ENCODE data around the gene P3R3URF. TPM values are rescaled to one million over a fixed set of nuclear protein-coding genes. Genes with fewer than 3 reads are reported as not detected.

P3R3URF gene
- total RNA-seq, 1 experiment from 2014 or later: not detected

DNA sequence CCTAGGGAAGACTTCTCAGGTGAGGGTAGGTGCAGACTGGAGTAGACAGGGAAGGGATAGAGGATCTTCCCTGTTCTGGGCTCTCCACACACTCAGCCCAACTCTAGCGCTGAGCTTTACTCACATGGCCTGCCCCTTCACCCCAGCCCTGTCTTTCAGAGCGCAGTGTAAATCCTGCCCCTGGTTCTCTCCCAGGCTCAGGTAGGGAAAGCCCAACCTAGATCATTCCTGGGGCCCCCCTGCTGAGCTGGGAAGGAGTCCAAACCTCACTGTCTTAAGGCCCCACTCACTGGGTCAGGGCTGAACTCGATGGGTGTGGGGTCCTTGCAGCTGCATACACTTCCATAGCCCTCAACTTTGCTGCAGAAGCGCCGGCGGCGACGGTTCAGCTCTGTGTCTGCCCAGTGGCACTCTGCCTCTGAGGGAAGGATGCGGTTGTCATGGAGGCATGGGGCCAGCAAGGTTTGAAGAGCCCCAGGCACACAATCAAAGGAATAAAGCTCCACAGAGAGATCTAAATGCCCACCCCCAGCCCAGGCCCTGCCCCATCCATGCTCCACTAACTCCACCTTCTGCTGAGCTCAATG is 17.8 kb upstream of the P3R3URF start:
- DNase-seq (ENCODE audit: low spot score): no peak

DNA sequence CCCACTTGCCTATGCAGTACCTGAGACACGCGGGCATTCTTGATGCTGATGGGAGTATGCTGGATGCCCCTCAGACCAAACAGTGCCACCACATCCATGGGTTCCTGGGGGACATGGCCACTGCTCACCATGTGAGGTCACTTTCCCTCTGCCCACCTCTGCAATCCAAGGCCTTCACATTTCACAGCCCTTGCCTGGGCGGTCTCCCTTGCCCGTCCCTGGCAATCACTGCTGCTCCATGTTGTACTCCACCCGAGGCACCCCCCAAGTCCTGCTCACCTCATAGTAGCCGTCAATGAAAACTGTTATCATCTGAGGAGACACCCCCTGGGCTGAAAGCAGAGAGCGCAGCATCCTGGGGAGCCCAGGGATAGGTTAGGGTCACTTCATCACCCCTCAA is 17.0 kb upstream of the P3R3URF start:
- DNase-seq (ENCODE audit: low spot score): no peak

DNA sequence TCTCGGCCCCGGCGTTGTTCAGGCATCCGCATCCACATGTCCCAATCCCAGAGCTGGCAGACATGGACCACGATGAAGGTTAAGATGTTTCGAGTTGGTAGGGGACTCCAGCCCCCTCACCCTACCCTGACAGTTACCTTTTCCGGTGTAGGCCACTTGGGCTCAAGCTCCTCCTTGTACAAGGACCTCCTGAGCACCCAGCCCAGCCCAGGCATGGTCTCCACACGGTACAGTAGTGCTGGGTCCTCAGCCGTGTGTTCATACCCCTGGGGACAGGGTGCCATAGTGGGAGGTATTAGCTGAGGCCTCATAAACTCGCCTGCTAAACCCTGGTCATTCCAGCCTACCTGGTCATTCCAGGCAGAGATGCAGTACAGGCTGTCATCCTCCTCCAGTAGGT is 15.9 kb upstream of the P3R3URF start:
- no peak for DNase-seq (ENCODE audit: low spot score)

DNA sequence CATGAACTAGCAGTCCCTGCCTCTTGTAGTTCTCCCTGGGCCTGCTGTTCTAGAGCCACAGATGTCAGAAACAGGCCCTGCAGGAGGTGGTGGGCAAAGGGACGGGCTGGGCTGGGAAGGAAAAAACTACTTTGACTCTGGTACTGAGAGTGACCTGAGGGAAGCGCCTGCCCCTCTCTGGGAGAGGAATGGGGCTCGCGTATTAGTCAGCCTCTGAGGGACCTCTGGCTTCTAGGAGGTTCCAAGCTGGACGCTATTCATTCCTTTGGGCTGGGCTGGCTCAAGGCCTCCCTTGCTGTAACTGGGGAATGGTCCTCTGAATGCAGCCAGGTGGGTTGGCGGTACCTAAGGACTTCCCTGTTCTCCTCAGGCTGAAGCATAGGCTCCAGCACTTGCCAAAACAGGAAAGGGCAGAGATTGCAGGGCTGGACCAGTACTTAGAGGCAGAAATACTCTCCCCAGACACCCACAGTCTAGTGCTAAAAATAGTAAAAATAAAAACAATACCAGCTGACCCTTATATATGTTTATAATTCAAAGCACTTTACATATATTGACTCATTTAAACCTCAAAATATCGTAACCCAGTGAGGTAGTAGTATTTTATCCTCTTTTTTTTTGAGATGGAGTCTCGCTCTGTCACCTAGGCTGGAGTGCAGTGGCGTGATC is 14.9 kb upstream of the P3R3URF start:
- DNase-seq (ENCODE audit: low spot score): no peak

DNA sequence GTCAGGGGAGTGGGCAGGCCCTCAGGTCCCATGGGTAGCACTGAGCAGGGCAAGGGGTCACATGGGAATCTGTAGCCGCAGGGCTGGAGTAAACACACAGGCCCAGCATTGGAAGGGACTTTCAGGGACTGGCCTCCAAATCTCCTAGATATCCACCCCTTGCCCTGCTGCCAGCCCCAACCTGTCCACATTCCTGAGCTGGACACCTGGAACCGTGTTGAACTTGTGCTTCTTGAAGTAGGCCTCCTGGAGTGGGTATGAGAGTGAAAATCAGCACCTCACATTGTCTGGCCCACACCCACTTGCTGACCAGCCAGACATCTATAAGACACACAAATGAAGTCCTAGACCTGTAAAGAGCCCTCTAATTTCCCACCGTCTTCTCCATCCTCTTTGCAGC is 14.3 kb upstream of the P3R3URF start:
- DNase-seq (ENCODE audit: low spot score): no peak

DNA sequence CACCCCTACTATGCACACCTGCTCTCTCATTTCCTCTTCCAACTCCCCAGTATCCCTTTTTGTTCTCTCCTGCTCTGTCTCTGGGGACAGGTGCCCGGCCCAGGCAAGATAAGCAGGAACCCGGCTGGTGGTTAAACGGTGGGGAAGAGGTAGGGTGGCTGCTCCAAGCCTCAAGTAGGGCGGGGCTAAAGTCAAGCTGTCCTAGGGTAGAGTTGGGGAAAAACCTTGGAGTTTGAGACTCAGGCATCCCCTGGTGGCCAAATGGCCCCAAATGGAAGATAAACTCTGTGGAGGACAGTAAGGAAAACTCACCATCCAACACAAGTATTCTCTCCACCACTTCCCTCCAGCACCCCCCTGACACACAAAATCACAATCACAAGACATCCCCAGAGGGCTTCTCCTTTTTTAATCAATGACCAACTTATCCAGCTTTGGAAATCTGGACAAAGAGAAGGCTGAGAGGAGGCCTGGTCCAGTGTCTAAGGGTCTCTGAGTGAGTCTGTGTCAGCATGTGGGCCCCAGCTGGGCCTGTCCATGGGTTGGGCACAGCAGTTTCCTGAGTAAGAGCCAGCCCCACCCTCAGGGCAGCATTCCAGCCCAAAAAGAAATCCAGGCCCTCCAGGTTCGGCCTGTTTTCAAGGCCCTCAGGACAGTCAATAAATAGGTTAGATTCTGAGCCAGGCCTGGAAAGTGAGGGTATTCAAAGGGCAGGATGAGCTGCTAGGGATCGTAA is 12.2 kb upstream of the P3R3URF start:
- DNase-seq (ENCODE audit: low spot score): no peak

DNA sequence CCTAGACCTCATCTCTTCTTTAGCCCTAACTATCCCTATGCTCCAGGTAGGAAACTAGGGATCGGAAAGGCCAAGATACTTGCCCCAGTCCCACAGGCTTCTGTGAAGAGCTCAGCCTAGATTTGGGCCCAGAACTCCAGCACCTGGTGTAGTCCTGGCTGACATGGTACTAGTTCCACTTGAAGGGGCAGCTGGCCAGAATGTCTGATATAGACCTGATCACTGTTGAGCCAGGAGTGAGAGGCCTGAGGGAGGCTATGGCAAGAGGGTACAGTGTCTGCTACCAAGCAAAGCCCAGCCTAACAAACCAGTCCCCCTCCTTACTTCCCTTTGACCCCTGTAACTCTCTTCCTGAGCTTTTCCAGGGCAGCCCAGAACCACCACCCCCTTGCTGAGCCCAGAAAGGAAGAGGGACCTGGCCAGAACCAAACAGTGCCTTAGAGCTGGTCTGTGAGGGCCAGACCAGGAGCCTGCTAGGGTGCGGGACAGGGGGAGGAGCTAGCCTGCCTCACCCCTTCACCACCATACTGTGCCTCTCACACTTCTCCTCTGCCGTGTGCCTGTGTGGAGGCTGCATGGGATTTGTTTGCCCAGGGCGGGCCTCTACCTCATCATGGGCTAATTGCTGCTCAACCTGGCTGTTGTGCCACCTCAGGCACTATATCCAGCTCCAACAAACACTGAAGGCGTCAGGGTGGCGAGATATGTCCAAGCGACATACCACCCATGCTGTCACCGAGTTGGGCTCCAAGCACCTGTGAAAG is 11.0 kb upstream of the P3R3URF start:
- DNase-seq (ENCODE audit: low spot score): no peak

DNA sequence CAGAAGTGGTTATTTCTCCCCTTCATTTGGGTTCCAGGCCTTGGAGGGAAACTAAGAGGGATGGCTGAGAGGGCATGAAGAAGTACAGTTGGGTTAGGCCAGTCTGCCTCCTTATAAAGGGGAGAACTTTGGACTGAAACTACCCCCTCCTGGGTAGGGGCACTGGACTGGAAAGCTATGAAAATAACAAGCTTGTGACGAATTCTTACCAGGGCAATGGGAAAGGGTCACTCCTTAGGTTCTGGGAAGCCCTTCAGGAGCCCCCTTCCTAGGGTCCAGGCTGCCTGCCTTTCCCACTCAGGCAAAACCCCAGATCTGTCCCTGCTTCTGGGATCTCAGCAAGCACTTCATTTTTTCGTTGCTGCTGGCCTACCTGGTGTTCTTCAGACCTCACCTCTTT is 9.8 kb upstream of the P3R3URF start:
- DNase-seq (ENCODE audit: low spot score): no peak

DNA sequence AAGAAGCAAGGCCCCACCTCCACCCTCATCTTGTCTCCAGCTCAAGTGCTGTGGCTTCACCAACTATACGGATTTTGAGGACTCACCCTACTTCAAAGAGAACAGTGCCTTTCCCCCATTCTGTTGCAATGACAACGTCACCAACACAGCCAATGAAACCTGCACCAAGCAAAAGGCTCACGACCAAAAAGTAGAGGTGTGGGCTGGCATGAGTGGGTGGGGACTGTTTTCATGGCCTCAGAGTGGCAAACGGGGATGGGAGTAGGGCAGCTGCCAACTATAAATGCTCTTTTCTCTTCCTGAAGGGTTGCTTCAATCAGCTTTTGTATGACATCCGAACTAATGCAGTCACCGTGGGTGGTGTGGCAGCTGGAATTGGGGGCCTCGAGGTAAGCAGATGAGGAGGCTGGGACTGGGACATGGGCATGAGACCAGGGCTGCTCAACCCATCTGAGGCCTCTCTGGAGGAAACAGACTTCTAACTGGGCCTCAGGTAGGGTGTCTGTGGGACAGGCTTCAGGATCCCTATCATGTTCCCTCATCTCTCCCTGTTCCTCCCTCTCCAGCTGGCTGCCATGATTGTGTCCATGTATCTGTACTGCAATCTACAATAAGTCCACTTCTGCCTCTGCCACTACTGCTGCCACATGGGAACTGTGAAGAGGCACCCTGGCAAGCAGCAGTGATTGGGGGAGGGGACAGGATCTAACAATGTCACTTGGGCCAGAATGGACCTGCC is 8.8 kb upstream of the P3R3URF start:
- DNase-seq (ENCODE audit: low spot score): no peak

DNA sequence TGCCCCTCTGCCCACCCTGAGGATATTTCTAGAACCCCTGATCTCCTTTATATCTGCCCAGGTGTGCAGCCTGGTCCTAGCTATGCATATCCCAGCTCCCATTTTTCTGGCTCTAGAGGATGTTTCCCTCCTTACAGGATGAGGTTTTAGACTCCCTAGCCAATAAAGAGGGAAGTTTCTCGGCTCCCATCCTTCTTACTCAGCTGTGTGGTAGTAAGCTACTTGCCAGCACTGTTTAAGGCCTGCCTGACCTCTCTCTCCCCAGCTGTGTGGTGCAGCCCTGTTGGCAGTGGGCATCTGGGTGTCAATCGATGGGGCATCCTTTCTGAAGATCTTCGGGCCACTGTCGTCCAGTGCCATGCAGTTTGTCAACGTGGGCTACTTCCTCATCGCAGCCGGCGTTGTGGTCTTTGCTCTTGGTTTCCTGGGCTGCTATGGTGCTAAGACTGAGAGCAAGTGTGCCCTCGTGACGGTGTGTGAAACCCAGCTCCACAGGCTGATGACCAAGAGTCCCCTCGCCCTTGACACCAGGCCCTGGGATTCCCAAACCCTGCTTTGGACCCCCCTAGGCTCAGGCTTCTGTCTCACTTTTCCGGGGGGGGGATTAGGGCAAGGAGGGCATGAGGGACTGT is 7.8 kb upstream of the P3R3URF start:
- peak; percentile 40 for DNase-seq (ENCODE audit: low spot score)

DNA sequence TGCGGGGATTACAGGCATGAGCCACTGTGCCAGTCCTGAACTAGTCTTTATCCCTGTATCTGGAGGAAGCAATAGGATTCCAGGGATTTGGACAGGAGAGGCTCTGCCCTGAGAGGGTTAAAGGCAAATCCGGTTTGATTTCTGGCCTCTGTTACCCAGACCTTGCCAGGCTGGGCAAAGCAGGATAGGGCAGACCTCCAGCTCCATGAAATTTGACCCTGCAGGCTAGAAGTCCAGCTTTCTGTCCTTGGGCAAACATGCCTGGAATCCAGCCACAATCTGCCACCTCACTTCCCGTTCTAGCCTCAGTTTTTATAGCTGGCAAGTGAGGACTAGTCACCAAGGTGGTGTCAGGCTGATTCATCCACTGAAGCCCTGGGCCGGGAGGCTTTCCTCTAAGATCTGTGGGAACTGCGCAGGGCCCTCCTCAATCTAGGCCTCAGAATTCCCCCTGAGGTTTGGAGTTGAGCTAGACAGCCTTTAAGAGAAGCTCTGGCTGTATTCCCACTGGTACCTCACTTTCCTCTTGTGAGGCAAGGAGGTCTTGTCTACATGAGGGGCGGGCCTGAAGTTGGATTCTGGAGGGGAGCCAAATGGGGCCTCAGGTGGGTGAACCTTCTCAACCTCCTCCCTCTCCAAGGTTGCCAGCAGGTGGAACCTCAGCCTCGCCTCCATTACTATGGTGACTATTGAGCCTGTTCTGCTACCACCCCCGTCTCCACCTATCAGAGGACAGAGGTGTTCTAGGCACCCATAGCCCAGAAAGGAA is 7.0 kb upstream of the P3R3URF start:
- peak; percentile 99 for DNase-seq (ENCODE audit: low spot score)

DNA sequence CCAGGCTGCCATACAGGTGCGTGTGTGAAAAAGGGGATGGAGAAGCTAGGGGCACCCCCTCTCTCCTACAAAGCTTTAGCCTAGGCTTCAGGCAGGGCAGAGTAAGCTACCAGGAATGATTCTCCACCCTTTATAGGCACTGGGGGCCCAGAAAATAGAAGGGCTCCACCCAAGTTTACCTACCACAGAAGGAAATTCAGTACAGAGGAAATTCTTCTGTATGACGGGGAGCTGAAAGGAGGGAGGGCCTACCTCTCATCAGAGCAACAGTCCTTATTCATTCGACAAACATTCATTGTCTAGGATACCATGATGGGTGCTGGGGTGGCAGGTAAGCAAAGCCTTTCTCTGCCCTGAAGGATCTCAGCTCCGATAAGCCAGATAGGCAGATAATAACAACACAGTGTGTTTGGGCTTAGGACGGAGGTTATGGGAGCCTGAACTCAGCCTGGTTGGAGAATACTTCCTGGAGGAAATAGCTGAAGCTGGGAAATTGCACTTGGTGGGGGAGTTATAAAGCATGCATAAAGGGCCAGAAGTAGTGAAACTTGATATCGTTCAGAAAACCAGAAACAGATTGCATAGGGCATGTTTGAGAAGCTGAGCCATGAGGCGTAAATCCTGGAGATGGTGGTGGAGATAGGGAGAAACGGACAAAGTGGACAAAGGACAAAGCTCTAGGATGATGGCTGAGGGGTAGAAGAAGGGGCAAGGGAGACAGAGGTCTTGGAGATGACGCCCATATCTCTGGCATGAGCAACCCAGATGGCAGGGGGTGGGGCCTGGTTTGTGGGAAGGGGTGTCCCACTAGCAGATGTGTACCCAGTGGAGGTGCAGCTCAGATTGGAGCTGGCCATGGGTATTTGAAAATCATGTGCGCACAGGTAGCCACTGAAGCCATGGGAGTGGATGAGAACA is 5.3 kb upstream of the P3R3URF start:
- no peak for DNase-seq (ENCODE audit: low spot score)

DNA sequence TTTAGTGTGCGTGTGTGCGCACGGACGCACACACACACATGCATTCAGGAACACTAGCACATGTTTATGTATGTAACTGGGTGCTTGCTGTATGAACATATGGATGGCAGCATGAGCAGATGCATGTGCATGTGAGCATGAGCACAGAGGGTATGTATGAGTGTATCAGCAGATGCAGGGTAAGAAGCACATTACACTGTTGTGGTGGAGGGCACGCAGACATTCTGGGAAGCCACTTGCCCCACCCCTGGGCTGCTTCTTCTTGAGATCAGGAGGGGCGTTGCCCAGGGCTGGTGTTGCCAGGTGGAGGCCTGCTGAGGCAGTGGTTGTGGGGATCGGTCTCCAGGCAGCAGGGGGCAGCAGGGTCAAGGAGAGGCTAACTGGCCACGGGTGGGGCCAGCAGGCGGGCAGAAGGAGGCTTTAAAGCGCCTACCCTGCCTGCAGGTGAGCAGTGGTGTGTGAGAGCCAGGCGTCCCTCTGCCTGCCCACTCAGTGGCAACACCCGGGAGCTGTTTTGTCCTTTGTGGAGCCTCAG is 3.9 kb upstream of the P3R3URF start:
- peak; percentile 26 for DNase-seq (ENCODE audit: low spot score)

DNA sequence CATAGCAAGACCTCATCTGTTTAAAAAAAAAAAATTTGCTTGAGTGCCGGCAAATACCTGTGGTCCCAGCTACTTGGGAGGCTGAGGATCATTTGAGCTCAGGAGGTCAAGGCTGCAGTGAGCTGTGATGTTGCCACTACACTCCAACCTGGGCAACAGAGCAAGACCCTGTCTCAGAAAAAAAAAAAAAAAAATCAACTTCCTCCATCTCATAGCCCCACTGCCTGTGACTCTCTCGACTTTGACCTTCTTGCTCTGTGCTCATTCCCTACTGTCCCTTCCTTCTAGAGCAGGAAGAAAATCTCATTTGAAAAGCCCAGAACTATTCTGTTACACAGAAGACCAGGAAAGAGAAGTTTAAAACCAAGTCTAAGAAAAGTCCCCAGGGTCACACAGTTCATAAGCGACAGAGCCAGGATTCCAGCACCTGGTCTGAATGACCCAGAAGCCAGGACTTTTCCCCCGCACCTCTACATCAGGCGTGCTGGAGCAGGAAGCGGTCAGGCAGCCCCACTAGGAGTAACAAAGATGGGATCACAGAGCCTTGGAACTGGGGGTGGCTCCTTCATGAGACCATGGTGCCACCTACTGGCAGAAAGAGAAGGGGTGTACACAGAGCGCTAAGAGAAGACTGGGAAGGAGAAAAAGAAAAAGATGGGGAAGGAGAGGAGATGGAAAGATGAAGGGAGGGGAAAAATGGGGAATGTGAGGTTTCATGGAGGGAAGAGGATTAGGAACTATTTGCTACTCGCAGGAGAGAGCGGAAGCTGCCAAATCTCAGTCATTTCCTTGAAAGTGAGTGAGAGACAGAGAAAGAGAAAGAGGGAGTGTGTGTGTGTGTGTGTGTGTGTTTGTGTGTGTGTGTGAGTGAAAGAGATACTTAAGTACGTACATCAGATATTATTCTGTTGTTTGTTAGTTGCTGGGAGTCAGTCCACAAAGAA is 3.1 kb upstream of the P3R3URF start:
- DNase-seq (ENCODE audit: low spot score): peak; percentile 85

DNA sequence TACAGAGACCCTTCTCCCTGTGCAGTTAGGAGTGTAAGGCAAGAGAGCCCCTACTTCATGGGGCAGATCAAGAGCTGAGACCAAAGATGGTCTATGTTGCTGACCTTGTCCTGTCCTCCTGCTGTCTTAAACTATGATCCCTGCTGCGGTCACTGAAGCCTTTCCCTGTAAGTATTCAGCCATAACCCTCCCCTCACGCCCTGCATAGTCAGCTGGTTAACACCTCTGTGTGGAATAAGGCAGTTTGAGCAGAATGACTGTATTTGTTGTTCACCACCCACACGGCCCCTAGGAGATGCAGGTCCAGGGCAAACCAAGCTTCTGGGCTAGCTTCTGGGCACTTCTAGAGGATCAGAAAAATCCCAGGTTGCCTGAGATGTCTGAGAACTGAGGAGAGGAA is 1.0 kb downstream of the P3R3URF start:
- DNase-seq (ENCODE audit: low spot score): no peak

DNA sequence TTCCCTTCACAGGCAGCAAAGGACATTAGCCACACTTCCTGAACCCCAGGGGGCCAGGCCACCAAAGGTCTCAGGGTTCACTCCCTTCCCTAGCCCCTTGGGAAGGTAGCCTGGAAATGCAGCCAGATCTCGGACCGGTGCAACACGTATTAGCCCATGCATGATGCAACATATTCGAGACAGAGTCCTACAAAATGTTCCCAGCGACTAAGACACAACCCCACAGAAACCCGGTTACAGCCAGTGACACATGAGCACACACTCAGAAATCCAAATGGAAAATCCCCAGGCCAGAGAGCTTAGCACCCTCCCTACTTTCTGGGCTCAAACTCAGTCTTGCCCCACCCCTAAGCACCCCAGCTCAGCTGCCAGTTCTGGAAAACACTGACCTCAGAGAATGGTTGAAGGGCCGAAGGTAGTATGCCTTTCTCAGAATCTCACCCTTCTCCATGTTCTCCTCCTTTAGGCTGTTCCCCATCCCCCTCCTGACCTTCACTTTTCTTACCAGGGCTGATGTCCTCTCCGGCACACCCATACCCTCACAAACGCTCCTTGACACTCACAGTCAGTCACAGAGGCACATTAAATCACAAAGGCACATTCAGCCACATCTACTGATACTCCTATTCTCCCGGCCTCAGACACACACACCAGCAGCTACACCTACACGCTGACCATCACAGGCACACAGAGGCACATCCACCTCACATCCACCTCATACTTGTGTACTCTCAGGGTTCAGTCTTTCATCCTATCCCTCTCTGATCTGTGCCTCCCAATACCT is 1.6 kb downstream of the P3R3URF start, which contains the start of gene TSPAN1:
TSPAN1 (plus strand) TSS at position 640 of the 784 bp plus-strand sequence. CDS start 6,021 bp downstream, outside the sequence.
- peak; percentile 30 for DNase-seq (ENCODE audit: low spot score)

DNA sequence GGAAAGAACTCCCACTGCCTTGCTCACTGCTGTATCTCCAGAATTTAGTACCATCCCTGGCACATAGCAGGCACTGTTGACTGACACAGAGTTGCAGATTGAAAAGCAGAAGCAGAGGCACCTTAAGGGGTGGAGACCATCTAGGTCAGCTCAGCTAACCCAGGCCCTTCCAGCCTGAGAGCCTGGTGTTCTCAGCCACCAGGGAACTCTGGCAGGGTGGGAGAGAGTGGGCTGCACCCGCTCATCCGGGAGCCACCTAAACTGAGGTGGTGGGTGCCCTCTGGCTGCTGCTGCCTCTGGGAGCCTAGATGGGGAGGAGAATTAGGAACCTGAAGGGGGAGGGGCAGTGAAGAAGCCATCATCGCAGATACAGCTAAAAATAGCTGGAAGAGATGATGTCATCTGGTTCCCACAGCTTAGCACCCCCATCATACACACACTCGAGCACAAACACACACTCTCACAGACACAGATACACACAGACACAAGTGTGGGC is 2.9 kb downstream of the P3R3URF start:
- peak; percentile 35 for DNase-seq (ENCODE audit: low spot score)
